Thyroid gland (tissue), 4 donors: ENCODE data around the gene ZDHHC18. TPM values are rescaled to one million over a fixed set of nuclear protein-coding genes. Genes with fewer than 3 reads are reported as not detected.

ENCODE experiments used
- DNase-seq, 2 donors: peaks; one replicate each; pipeline ENCODE4 v3.0.0-alpha.2; 2019
- H3K27ac ChIP-seq, 3 donors: fragments of 200-600 bp; sonication (generic); 1 replicate in 2 of 3; 2 replicates in 1 of 3; pipeline ENCODE4 v1.5.1; 2016 to 2019; ENCODE audit warnings: mild to moderate bottlenecking in 1 of 3, moderate library complexity in 1 of 3
- H3K27me3 ChIP-seq: fragments of 200-600 bp; sonication (generic); one replicate; pipeline ENCODE4 v1.5.1; 2019
- H3K36me3 ChIP-seq, 2 donors: fragments of 200-600 bp; sonication (generic); one replicate each; pipeline ENCODE4 v1.5.1; 2016 to 2019
- H3K4me1 ChIP-seq, 2 donors: fragments of 200-600 bp; sonication (generic); one replicate each; pipeline ENCODE4 v1.5.1; 2017 to 2019
- H3K4me3 ChIP-seq, 3 donors: fragments of 200-600 bp; sonication (generic); replicated peaks in 1 of 3; 1 replicate in 2 of 3; 2 replicates in 1 of 3; pipeline ENCODE4 v1.5.1; 2016; ENCODE audit warnings: mild to moderate bottlenecking in 1 of 3
- H3K9me3 ChIP-seq: fragments of 200-600 bp; sonication (generic); one replicate; pipeline ENCODE4 v1.5.1; 2017
- CTCF ChIP-seq, 6 experiments: fragments of 200-600 bp in 3 of 6; fragments of 450-650 bp in 3 of 6; sonication (generic) in 3 of 6; IDR thresholded peaks; one replicate each; pipeline ENCODE4 v1.5.1; 2016 to 2019; ENCODE audit warnings: antibody characterized with exemption in 6 of 6, mild to moderate bottlenecking in 2 of 6, inconsistent platforms in 1 of 6, moderate library complexity in 1 of 6
- POLR2A ChIP-seq, 2 donors: fragments of 450-650 bp; IDR thresholded peaks; one replicate each; pipeline ENCODE4 v1.6.1; 2017; ENCODE audit warnings: antibody characterized with exemption in 2 of 2, mild to moderate bottlenecking in 2 of 2, moderate library complexity in 1 of 2
- WGBS, 2 donors: methylation state at CpG; one replicate each; pipeline ENCODE4 v1.1.5; 2017; 5-methylcytosine and 5-hydroxymethylcytosine counted together
- intact Hi-C: fragments of 100-400 bp; cut with DNase I; formaldehyde crosslinking; loops from one replicate; pipeline ENCODE4 v1.15.1; 2023
- total RNA-seq, 4 donors: library from RNA; depleted of rRNA; stranded (reverse); fragments of >200 nt; gene quantifications; one replicate each; pipeline ENCODE4 v1.2.3, GENCODE V29; 2016

The ZDHHC18 gene
- total RNA-seq, 4 donors from 2014 or later, result 11.4 to 33.1 (median 21.4) TPM

GRCh38 chr1:26857473-26858060, 31.1 kb downstream of the ZDHHC18 start:
- Histone ChIP-seq H3K36me3 (peaks cover 28 to 30% of the 10 kb centered on the region in 2 donors), H3K27me3 (no peaks in the 10 kb centered on the region), H3K4me3 (no peak overlapping the region), H3K4me1 (no peaks in the 10 kb centered on the region), H3K27ac (no peak overlapping the region), H3K9me3 (no peaks in the 10 kb centered on the region)
- TF ChIP-seq POLR2A (IDR thresholded peaks at IDR 0.05) (no peak), CTCF (IDR thresholded peaks at IDR 0.05) (no peak)
- 78 to 91% methylated on average over 8 of the region's 8 CpGs for WGBS, 2 donors
- DNase-seq, result no peak
- intact Hi-C loops, result no loop called here

- H3K9me3 ChIP-seq, result no peaks in the 10 kb centered on the region
- TF ChIP-seq POLR2A (IDR thresholded peaks at IDR 0.05), result no peak
- TF ChIP-seq CTCF (IDR thresholded peaks at IDR 0.05), result no peak
- H3K4me1 ChIP-seq, result no peaks in the 10 kb centered on the region
- no peak overlapping the region for H3K27ac ChIP-seq
- H3K4me3 ChIP-seq, result no peak overlapping the region
- H3K27me3 ChIP-seq, result no peaks in the 10 kb centered on the region
- DNase-seq, result no peak
- intact Hi-C loops, result no loop called here
- H3K36me3 ChIP-seq, result peaks cover 24 to 28% of the 10 kb centered on the region in 2 donors
- 81 to 98% methylated on average over 4 of the region's 4 CpGs for WGBS, 2 donors
Observed at GRCh38 chr1:26858160-26858559, 31.7 kb downstream of the ZDHHC18 start.

DNA sequence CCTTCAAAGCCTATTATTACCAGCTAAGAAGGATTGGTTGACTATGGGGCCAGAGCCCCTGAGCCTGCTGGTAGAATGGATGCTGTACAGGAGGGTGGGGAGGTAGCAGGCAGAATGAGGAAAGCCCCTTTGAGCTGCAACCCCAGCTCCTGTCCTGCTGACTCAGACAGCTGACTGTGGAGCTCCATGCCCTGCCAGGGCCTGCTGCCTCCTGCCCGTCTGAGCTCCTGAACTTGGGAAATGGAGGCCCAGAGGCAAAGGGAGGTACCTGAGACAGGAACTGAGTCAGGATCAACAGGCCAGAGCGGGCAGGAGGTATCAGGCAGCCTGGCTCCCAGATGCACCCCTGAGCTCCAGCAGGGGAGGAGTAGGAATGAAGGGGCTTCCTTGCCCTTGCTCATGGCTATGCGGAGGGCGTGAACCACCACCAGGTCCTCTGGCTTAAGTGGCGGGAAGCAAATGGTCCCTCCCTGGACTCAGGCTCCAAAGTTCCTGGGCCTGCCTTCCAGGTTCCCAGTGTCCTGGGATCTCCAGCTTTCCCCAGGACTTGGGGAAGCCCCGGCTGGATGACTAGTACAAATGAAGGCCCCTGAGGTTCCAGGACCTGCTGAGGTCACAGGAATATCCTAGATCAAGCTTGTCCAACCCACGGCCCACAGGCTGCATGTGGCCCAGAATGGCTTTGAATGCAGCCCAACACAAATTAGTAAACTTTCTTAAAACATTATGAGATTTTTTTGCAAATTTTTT, 32.6 kb downstream of the ZDHHC18 start:
- WGBS, 2 donors, result 86 to 88% methylated on average over 6 to 7 of the region's 7 CpGs
- intact Hi-C loops, result no loop called here
- Histone ChIP-seq H3K9me3 (no peaks in the 10 kb centered on the region), H3K27me3 (no peaks in the 10 kb centered on the region), H3K27ac (no peak overlapping the region), H3K4me3 (no peak overlapping the region), H3K4me1 (peaks cover 0 to 5% of the 10 kb centered on the region in 2 donors), H3K36me3 (peaks cover 17 to 23% of the 10 kb centered on the region in 2 donors)
- no peak for DNase-seq
- no peak for TF ChIP-seq POLR2A (IDR thresholded peaks at IDR 0.05)
- TF ChIP-seq CTCF (IDR thresholded peaks at IDR 0.05), result no peak

DNA sequence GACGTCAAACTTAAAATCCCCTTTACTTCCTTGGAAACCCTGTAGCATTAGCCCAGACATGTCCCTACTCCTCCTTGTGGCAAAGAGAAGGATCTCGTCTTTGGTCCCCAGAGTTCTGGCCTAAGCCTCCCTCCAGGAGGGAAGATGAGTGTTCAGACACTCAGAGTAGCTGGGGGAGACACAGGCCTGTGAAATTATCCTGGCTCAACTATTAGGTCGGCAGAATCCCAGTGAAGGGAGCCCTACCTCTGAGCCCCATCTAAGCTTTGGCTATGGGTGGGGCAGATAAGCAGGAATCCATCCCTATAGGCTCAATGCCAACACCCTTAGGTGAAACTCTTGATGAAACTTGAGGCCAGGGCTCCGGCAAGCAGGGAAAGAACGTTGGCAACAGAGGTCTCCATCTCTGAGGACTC, 34.8 kb downstream of the ZDHHC18 start:
- intact Hi-C loops, result loop anchor here (10.0 kb wide), 1 partner anchor 56 kb away; no protein-coding TSS in a partner anchor
- 68 to 80% methylated on average over 5 of the region's 5 CpGs for WGBS, 2 donors
- TF ChIP-seq CTCF (IDR thresholded peaks at IDR 0.05) (no peak), POLR2A (IDR thresholded peaks at IDR 0.05) (no peak)
- Histone ChIP-seq H3K36me3 (peaks cover 0 to 4% of the 10 kb centered on the region in 2 donors), H3K4me1 (peaks cover 3 to 19% of the 10 kb centered on the region in 2 donors), H3K27me3 (no peaks in the 10 kb centered on the region), H3K27ac (no peak overlapping the region), H3K9me3 (no peaks in the 10 kb centered on the region), H3K4me3 (no peak overlapping the region)
- DNase-seq, result no peak

- H3K27me3 ChIP-seq, result no peaks in the 10 kb centered on the region
- WGBS, 2 donors, result 84 to 90% methylated on average over 7 of the region's 7 CpGs
- peaks cover 3 to 19% of the 10 kb centered on the region in 2 donors for H3K4me1 ChIP-seq
- no peaks in the 10 kb centered on the region for H3K9me3 ChIP-seq
- no peaks in the 10 kb centered on the region for H3K36me3 ChIP-seq
- intact Hi-C loops, result loop anchor here (10.0 kb wide), 1 partner anchor 57 kb away; no protein-coding TSS in a partner anchor
- TF ChIP-seq POLR2A (IDR thresholded peaks at IDR 0.05) (no peak), CTCF (IDR thresholded peaks at IDR 0.05) (no peak)
- DNase-seq, result no peak
- H3K4me3 ChIP-seq, result no peak overlapping the region
- H3K27ac ChIP-seq, result no peak overlapping the region
Observed at GRCh38 chr1:26861889-26862378, 35.4 kb downstream of the ZDHHC18 start.
